Natural killer cell (primary cell): ENCODE data around the gene ZXDC. TPM values are rescaled to one million over a fixed set of nuclear protein-coding genes. Genes with fewer than 3 reads are reported as not detected.

Experiments used
- ATAC-seq, 3 donors: fragments of 150-1000 bp in 2 of 3; fragments of 200-7000 bp in 1 of 3; cut with Tn5 transposase; 1 replicate in 1 of 3; 2 replicates in 2 of 3; pipeline ENCODE4 v1.10.0; 2021; ENCODE audit warnings: mild to moderate bottlenecking in 2 of 3, moderate library complexity in 2 of 3
- DNase-seq, 2 donors: peaks; one replicate each; pipeline versions ENCODE4 v3.0.0 to v3.0.0-alpha.2; 2013 to 2021; ENCODE audit warnings: mixed read lengths in 1 of 2
- H3K27ac ChIP-seq: one replicate; pipeline ENCODE4 v1.5.1; 2013; ENCODE audit warnings: mild to moderate bottlenecking, low read length
- H3K27me3 ChIP-seq: one replicate; pipeline ENCODE4 v1.6.1; 2013; ENCODE audit warnings: low read length; ENCODE audit not compliant: control insufficient read depth, insufficient read depth
- H3K36me3 ChIP-seq: one replicate; pipeline ENCODE4 v1.6.1; 2013; ENCODE audit warnings: low read length; ENCODE audit not compliant: control insufficient read depth, insufficient read depth
- H3K4me1 ChIP-seq: one replicate; pipeline ENCODE4 v1.6.1; 2013; ENCODE audit warnings: low read length; ENCODE audit not compliant: control insufficient read depth, insufficient read depth
- H3K4me3 ChIP-seq: one replicate; pipeline ENCODE4 v1.5.1; 2013; ENCODE audit warnings: low read length
- H3K9me3 ChIP-seq: one replicate; pipeline ENCODE4 v1.6.1; 2013; ENCODE audit warnings: low read length; ENCODE audit not compliant: control insufficient read depth, insufficient read depth
- H3K27ac Mint-ChIP-seq, 2 donors: one replicate each; pipeline ENCODE4 v1.8.0; 2022; ENCODE audit warnings: mild to moderate bottlenecking in 2 of 2, mixed read lengths in 2 of 2, moderate library complexity in 1 of 2
- H3K27me3 Mint-ChIP-seq, 2 donors: one replicate each; pipeline ENCODE4 v1.8.0; 2022; ENCODE audit warnings: low read depth in 2 of 2, mixed read lengths in 2 of 2
- H3K36me3 Mint-ChIP-seq: one replicate; pipeline ENCODE4 v1.8.0; 2022; ENCODE audit warnings: mixed read lengths
- H3K4me1 Mint-ChIP-seq, 2 donors: one replicate each; pipeline ENCODE4 v1.8.0; 2022; ENCODE audit warnings: mixed read lengths in 2 of 2
- H3K4me3 Mint-ChIP-seq: one replicate; pipeline ENCODE4 v1.8.0; 2022; ENCODE audit warnings: mild to moderate bottlenecking, moderate library complexity, mixed read lengths
- H3K9me3 Mint-ChIP-seq, 2 donors: one replicate each; pipeline ENCODE4 v1.8.0; 2022; ENCODE audit warnings: mixed read lengths in 2 of 2
- CTCF ChIP-seq: fragments of 200-600 bp; IDR thresholded peaks from one replicate; pipeline ENCODE4 v1.8.0; 2022; ENCODE audit warnings: antibody characterized with exemption
- WGBS: methylation state at CpG from one replicate; pipeline ENCODE4 v1.1.7; 2013; ENCODE audit warnings: missing lambda C conversion rate; ENCODE audit not compliant: insufficient coverage; 5-methylcytosine and 5-hydroxymethylcytosine counted together
- intact Hi-C: fragments of 100-400 bp; cut with micrococcal nuclease; formaldehyde crosslinking; loops from one replicate; pipeline ENCODE4 v1.14.2; 2022
- total RNA-seq, 4 donors: library from RNA; stranded (reverse); fragments of 120-200 nt in 1 of 4; gene quantifications; one replicate each; pipeline versions ENCODE4 v1.2.3 to v1.2.4, GENCODE V29; 2013 to 2022

The ZXDC gene
- total RNA-seq, 3 donors from 2014 or later (not counting 1 experiment from before 2014, with no cell fraction given), result 56.1 to 70.2 (median 68.4) TPM

GRCh38 chr3:126393563-126393962, 82.1 kb downstream of the ZXDC start:
- Mint-ChIP-seq H3K27me3 (peaks cover 43 to 51% of the 10 kb centered on the region in 2 donors), H3K36me3 (no peaks in the 10 kb centered on the region), H3K4me3 (no peak overlapping the region), H3K27ac (no peak overlapping the region), H3K4me1 (peaks cover 0 to 7% of the 10 kb centered on the region in 2 donors), H3K9me3 (no peaks in the 10 kb centered on the region)
- Histone ChIP-seq H3K36me3 (no peaks in the 10 kb centered on the region), H3K27ac (no peak overlapping the region), H3K4me3 (no peak overlapping the region), H3K4me1 (peaks cover 4% of the 10 kb centered on the region), H3K27me3 (no peaks in the 10 kb centered on the region), H3K9me3 (no peaks in the 10 kb centered on the region)
- intact Hi-C loops, result no loop called here
- 74% methylated on average over 4 of the region's 4 CpGs for WGBS
- TF ChIP-seq CTCF, result no peak
- no peak for DNase-seq
- ATAC-seq, result no peak

- Histone ChIP-seq H3K36me3 (no peaks in the 10 kb centered on the region), H3K9me3 (no peaks in the 10 kb centered on the region), H3K4me1 (peaks cover 4% of the 10 kb centered on the region), H3K4me3 (no peak overlapping the region), H3K27me3 (no peaks in the 10 kb centered on the region), H3K27ac (no peak overlapping the region)
- intact Hi-C loops, result no loop called here
- Mint-ChIP-seq H3K9me3 (no peaks in the 10 kb centered on the region), H3K36me3 (no peaks in the 10 kb centered on the region), H3K27me3 (peaks cover 49 to 51% of the 10 kb centered on the region in 2 donors), H3K27ac (no peak overlapping the region), H3K4me3 (no peak overlapping the region), H3K4me1 (peaks cover 0 to 7% of the 10 kb centered on the region in 2 donors)
- ATAC-seq (no peak), DNase-seq (no peak)
- TF ChIP-seq CTCF, result no peak
- WGBS, result 87% methylated on average over 12 of the region's 12 CpGs
These were observed 83.4 kb downstream of the ZXDC start for GRCh38 chr3:126392246-126392645.

- no peak overlapping the region for H3K4me3 Mint-ChIP-seq
- Histone ChIP-seq H3K9me3 (no peaks in the 10 kb centered on the region), H3K27me3 (no peaks in the 10 kb centered on the region), H3K4me1 (peaks cover 4% of the 10 kb centered on the region), H3K27ac (no peak overlapping the region), H3K4me3 (no peak overlapping the region), H3K36me3 (no peaks in the 10 kb centered on the region)
- no peaks in the 10 kb centered on the region for H3K36me3 Mint-ChIP-seq
- 50% methylated on average over 1 of the region's 1 CpG for WGBS
- DNase-seq (no peak), ATAC-seq (no peak)
- TF ChIP-seq CTCF, result no peak
- peaks cover 0 to 7% of the 10 kb centered on the region in 2 donors for H3K4me1 Mint-ChIP-seq
- intact Hi-C loops, result no loop called here
- H3K27me3 Mint-ChIP-seq, result peaks cover 49 to 51% of the 10 kb centered on the region in 2 donors
- H3K27ac Mint-ChIP-seq, result no peak overlapping the region
- H3K9me3 Mint-ChIP-seq, result no peaks in the 10 kb centered on the region
These were observed 84.1 kb downstream of the ZXDC start for GRCh38 chr3:126391631-126392030.

GRCh38 chr3:126390751-126391150, 84.9 kb downstream of the ZXDC start:
- Mint-ChIP-seq H3K9me3 (no peaks in the 10 kb centered on the region), H3K27me3 (peaks cover 49 to 51% of the 10 kb centered on the region in 2 donors), H3K4me1 (peaks cover 0 to 7% of the 10 kb centered on the region in 2 donors), H3K27ac (no peak overlapping the region), H3K4me3 (no peak overlapping the region), H3K36me3 (no peaks in the 10 kb centered on the region)
- intact Hi-C loops, result no loop called here
- H3K36me3 ChIP-seq, result no peaks in the 10 kb centered on the region
- ATAC-seq (no peak), DNase-seq (no peak)
- no peak overlapping the region for H3K27ac ChIP-seq
- peaks cover 4% of the 10 kb centered on the region for H3K4me1 ChIP-seq
- H3K9me3 ChIP-seq, result no peaks in the 10 kb centered on the region
- no peak overlapping the region for H3K4me3 ChIP-seq
- TF ChIP-seq CTCF, result no peak
- 65% methylated on average over 4 of the region's 4 CpGs for WGBS
- H3K27me3 ChIP-seq, result no peaks in the 10 kb centered on the region
